GM12878 (cell line): Measurements from ENCODE around the gene CLEC19A. TPM values are rescaled to one million over a fixed set of nuclear protein-coding genes. Genes with fewer than 3 reads are reported as not detected.

Experiments used
- ATAC-seq: fragments of 200-7000 bp; cut with Tn5 transposase; 3 replicates; pipeline ENCODE4 v1.9.1; 2020; ENCODE audit warnings: mild to moderate bottlenecking, moderate library complexity
- BruUV-seq: library from RNA; stranded (reverse); fragments of 400-500 nt; replicated peaks from 2 replicates; lab custom pipeline; 2021; lab: Mats Ljungman, UMichigan
- CTCF ChIA-PET: fragments of 300-600 bp; sonication (Branson Sonifier 250); formaldehyde crosslinking; extraction: SDS; loops from one replicate; lab custom pipeline; 2021; ENCODE audit warnings: inconsistent platforms; lab: Yijun Ruan, JAX
- POLR2A ChIA-PET: fragments of 350-600 bp; formaldehyde crosslinking; extraction: SDS; loops from one replicate; lab custom pipeline; 2021; ENCODE audit warnings: inconsistent platforms; lab: Charles Lee
- RAD21 ChIA-PET: fragments of 300-600 bp; sonication (Branson Sonifier 250); formaldehyde crosslinking; loops from one replicate; lab custom pipeline; 2023; ENCODE audit warnings: antibody characterized with exemption; ENCODE audit not compliant: unreplicated experiment; lab: Charles Lee
- SMC1A ChIA-PET: fragments of 300-600 bp; sonication (Branson Sonifier 250); formaldehyde crosslinking; loops from one replicate; lab custom pipeline; 2023; ENCODE audit not compliant: unreplicated experiment, uncharacterized antibody; lab: Charles Lee
- DNase-seq: peaks from one replicate; pipeline ENCODE4 v3.0.0-alpha.2; 2011; ENCODE audit warnings: low read depth, low spot score
- FAIRE-seq: peaks from 3 replicates; lab custom pipeline; 2011; peaks lifted over from hg19 to GRCh38; lab: Jason Lieb, UNC
- H2AFZ ChIP-seq: 2 replicates; pipeline ENCODE4 v1.6.0; 2011; ENCODE audit warnings: low read depth, low read length, control low read depth; ENCODE audit not compliant: control insufficient read depth
- H3K27ac ChIP-seq: 2 replicates; pipeline ENCODE4 v1.5.1; 2011; ENCODE audit warnings: control low read depth; ENCODE audit not compliant: control insufficient read depth, insufficient read depth
- H3K27me3 ChIP-seq, 2 experiments: replicated peaks in 1 of 2; 2 replicates each; pipeline versions ENCODE4 v1.6.0 to v1.6.1; 2011; ENCODE audit warnings: low read length in 1 of 2; ENCODE audit not compliant: control insufficient read depth in 2 of 2, insufficient read depth in 2 of 2
- H3K36me3 ChIP-seq, 2 experiments: 2 replicates each; pipeline ENCODE4 v1.5.1; 2011; ENCODE audit warnings: low read length in 1 of 2; ENCODE audit not compliant: control insufficient read depth in 2 of 2, insufficient read depth in 2 of 2
- H3K4me1 ChIP-seq: 2 replicates; pipeline ENCODE4 v1.6.1; 2011; ENCODE audit warnings: mild to moderate bottlenecking, low read length, moderate library complexity, mixed read lengths; ENCODE audit not compliant: control insufficient read depth, insufficient read depth
- H3K4me2 ChIP-seq: 2 replicates; pipeline ENCODE4 v1.6.0; 2011; ENCODE audit warnings: control low read depth; ENCODE audit not compliant: control insufficient read depth, insufficient read depth
- H3K4me3 ChIP-seq: fragments of 200-600 bp; sonication (generic); 2 replicates; pipeline ENCODE4 v1.5.1; 2016
- H3K79me2 ChIP-seq: 2 replicates; pipeline ENCODE4 v1.6.0; 2011; ENCODE audit warnings: low read length; ENCODE audit not compliant: control insufficient read depth, insufficient read depth
- H3K9ac ChIP-seq: 2 replicates; pipeline ENCODE4 v1.8.0; 2011; ENCODE audit warnings: low read length, control low read depth, mixed read lengths; ENCODE audit not compliant: control insufficient read depth, insufficient read depth
- H3K9me3 ChIP-seq: replicated peaks from 3 replicates; pipeline ENCODE4 v1.5.1; 2011; ENCODE audit warnings: mild to moderate bottlenecking, low read length; ENCODE audit not compliant: control insufficient read depth, insufficient read depth
- H4K20me1 ChIP-seq: 2 replicates; pipeline ENCODE4 v1.6.0; 2011; ENCODE audit not compliant: control insufficient read depth, insufficient read depth
- FOXK2 ChIP-seq: fragments of 450-650 bp; IDR thresholded peaks from 2 replicates; pipeline ENCODE4 v1.6.1; 2017; ENCODE audit warnings: mild to moderate bottlenecking, moderate library complexity
- HCFC1 ChIP-seq: fragments of 150-350 bp; IDR thresholded peaks from 2 replicates; pipeline ENCODE4 v1.6.1; 2014; ENCODE audit warnings: low read length
- IKZF2 ChIP-seq, 2 experiments: fragments of 450-650 bp; IDR thresholded peaks; 2 replicates each; pipeline ENCODE4 v1.6.1; 2017; ENCODE audit warnings: mild to moderate bottlenecking in 2 of 2, moderate library complexity in 2 of 2
- JUND ChIP-seq: IDR thresholded peaks from 2 replicates; pipeline ENCODE4 v1.6.1; 2012; ENCODE audit warnings: low read depth, mild to moderate bottlenecking, low read length, improper control_type of control experiment, moderate library complexity
- KDM1A ChIP-seq: fragments of 200-600 bp; sonication (generic); IDR thresholded peaks from 2 replicates; pipeline ENCODE4 v1.6.1; 2016; ENCODE audit warnings: borderline replicate concordance
- MEF2A ChIP-seq: IDR thresholded peaks from 2 replicates; pipeline ENCODE4 v1.6.1; 2011; ENCODE audit warnings: low read depth, mild to moderate bottlenecking, low read length, moderate library complexity; ENCODE audit not compliant: insufficient read depth
- PAX5 ChIP-seq: IDR thresholded peaks from 2 replicates; pipeline ENCODE4 v1.6.1; 2011; ENCODE audit warnings: low read depth, low read length, borderline replicate concordance
- RAD21 ChIP-seq: IDR thresholded peaks from 2 replicates; pipeline ENCODE4 v1.6.1; 2011; ENCODE audit warnings: mild to moderate bottlenecking, low read depth, low read length, moderate library complexity; ENCODE audit not compliant: insufficient read depth
- RB1 ChIP-seq: fragments of 450-650 bp; formaldehyde crosslinking; IDR thresholded peaks from 2 replicates; pipeline ENCODE4 v1.6.1; 2017; ENCODE audit warnings: mild to moderate bottlenecking, borderline replicate concordance
- RCOR1 ChIP-seq: conservative IDR thresholded peaks from 2 replicates; pipeline ENCODE4 v1.6.1; 2012; ENCODE audit warnings: low read depth, low read length, improper control_type of control experiment
- SREBF1 ChIP-seq: IDR thresholded peaks from 2 replicates; pipeline ENCODE4 v1.6.1; 2012; ENCODE audit warnings: mild to moderate bottlenecking, low read length
- ZNF217 ChIP-seq: fragments of 450-650 bp; IDR thresholded peaks from 2 replicates; pipeline ENCODE4 v1.6.1; 2017; ENCODE audit warnings: antibody characterized with exemption, mild to moderate bottlenecking
- WGBS: methylation state at CpG from one replicate; pipeline ENCODE4 v1.1.6; 2016; ENCODE audit warnings: low lambda C conversion rate; ENCODE audit not compliant: insufficient replicate concordance, insufficient coverage; ENCODE audit errors: missing lambda C conversion rate; 5-methylcytosine and 5-hydroxymethylcytosine counted together
- in situ Hi-C: fragments of 300-500 bp; cut with MboI; formaldehyde crosslinking; loops from 9 replicates; pipeline ENCODE4 v1.14.3; 2018; ENCODE audit warnings: mixed read lengths
- intact Hi-C: fragments of 100-400 bp; cut with micrococcal nuclease; formaldehyde crosslinking; loops from one replicate; pipeline ENCODE4 v1.14.2; 2022; ENCODE audit not compliant: unreplicated experiment
- polyA plus RNA-seq, 11 experiments: library from polyadenylated mRNA; depleted of rRNA in 4 of 11; unstranded in 6 of 11; stranded (reverse) in 5 of 11; fragments of >200 nt; fragmentation: Nextera tagmentation in 4 of 11; fragmentation: Illumina TruSeq in 1 of 11; extraction: Ambion mirVana in 4 of 11; extraction: Trizol in 1 of 11; gene quantifications; 1 replicate in 1 of 11; 2 replicates in 10 of 11; pipeline versions ENCODE4 v1.2.1 to v1.2.3, GENCODE V29; 2011 to 2016; ENCODE audit warnings: inconsistent platforms in 2 of 11, missing spikeins in 2 of 11, low read depth in 1 of 11
- total RNA-seq, 4 experiments: library from RNA; depleted of rRNA in 3 of 4; stranded (reverse); fragments of >200 nt in 3 of 4; fragmentation: Illumina TruSeq in 1 of 4; extraction: Trizol in 1 of 4; gene quantifications; 2 replicates each; pipeline versions ENCODE4 v1.2.1 to v1.2.3, GENCODE V29; 2013 to 2021
- TF ChIP-seq, protein P1 (sequence below): fragments of 450-650 bp; formaldehyde crosslinking; IDR thresholded peaks from 2 replicates; pipeline ENCODE4 v1.4.0; 2020; ENCODE audit warnings: mild to moderate bottlenecking, moderate library complexity
- TF ChIP-seq, protein P2 (sequence below), 3 experiments: IDR thresholded peaks in 2 of 3; conservative IDR thresholded peaks in 1 of 3; 2 replicates each; pipeline ENCODE4 v1.5.1; 2011; ENCODE audit warnings: low read depth in 3 of 3, low read length in 3 of 3, mild to moderate bottlenecking in 3 of 3, control low read depth in 2 of 3, moderate library complexity in 2 of 3, inconsistent platforms in 1 of 3, mixed read lengths in 1 of 3; ENCODE audit not compliant: control insufficient read depth in 2 of 3, insufficient read depth in 1 of 3; ENCODE audit errors: extremely low read depth in 1 of 3
- TF ChIP-seq, protein P3 (sequence below): fragments of 450-650 bp; IDR thresholded peaks from 2 replicates; pipeline ENCODE4 v1.6.1; 2018; ENCODE audit warnings: mild to moderate bottlenecking, low read depth, moderate library complexity; ENCODE audit not compliant: partially characterized antibody
- TF ChIP-seq, protein P4 (sequence below): IDR thresholded peaks from 2 replicates; pipeline ENCODE4 v1.6.1; 2012; ENCODE audit warnings: low read depth, low read length, improper control_type of control experiment

CLEC19A gene
- total and polyA plus RNA-seq, 10 of the 15 experiments (the other 5 are each of a cell fraction or from before 2014, with no cell fraction given), result 0.03 TPM; not detected in 8

DNA sequence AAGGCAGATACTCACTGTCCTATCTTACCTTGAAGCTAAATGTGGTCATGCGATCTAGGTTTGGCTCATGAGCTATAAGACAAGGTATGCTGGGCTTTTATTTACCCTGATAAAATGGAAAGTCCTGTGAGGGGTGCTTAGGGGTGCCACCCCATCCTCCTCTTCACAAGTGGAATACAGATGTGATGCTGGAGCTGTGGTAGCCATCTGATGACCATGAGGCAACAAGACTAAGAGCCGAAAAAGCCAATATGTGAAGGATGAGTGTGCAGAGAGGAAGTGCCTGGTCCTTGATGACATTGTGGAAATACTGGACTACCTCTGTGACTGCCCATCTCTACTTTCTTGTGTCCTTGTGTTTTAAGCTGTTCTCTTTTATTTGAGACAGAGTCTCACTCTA, 74.0 kb downstream of the CLEC19A start:
- FAIRE-seq (no peak), ATAC-seq (no peak), DNase-seq (no peak)
- Histone ChIP-seq H3K4me2 (no peak overlapping the region), H3K27ac (no peak overlapping the region), H3K4me1 (no peaks in the 10 kb centered on the region), H3K79me2 (no peaks in the 10 kb centered on the region), H3K9ac (no peak overlapping the region), H2AFZ (no peak overlapping the region), H3K4me3 (no peak overlapping the region), H4K20me1 (no peaks in the 10 kb centered on the region), H3K9me3 (no peaks in the 10 kb centered on the region; the same call in 2 of the 3 replicates), H3K27me3 (no peaks in the 10 kb centered on the region), H3K36me3 (no peaks in the 10 kb centered on the region)
- in situ Hi-C loops, result no loop called here
- ChIA-PET CTCF (interaction anchor here (1.0 kb wide), 1 partner anchor 30 kb away, joined by 3 read pairs; no protein-coding TSS in a partner anchor), RAD21 (no interaction called here), POLR2A (no interaction called here), SMC1A (interaction anchor here (0.7 to 1.4 kb wide), 3 partner anchors 36 to 180 kb away, joined by 3 to 4 read pairs (median 3); no protein-coding TSS in a partner anchor)
- no TSS peak for BruUV-seq
- intact Hi-C loops, result no loop called here
- WGBS, result 86% methylated on average over 2 of the region's 2 CpGs
- TF ChIP-seq IKZF2 (IDR thresholded peaks at IDR 0.05) (no peak), RB1 (no peak), ZNF217 (no peak), HCFC1 (no peak), JUND (no peak), RCOR1 (no peak), RAD21 (no peak), FOXK2 (no peak), SREBF1 (no peak), MEF2A (no peak), KDM1A (no peak), PAX5 (no peak)
- TF ChIP-seq, protein P1, sequence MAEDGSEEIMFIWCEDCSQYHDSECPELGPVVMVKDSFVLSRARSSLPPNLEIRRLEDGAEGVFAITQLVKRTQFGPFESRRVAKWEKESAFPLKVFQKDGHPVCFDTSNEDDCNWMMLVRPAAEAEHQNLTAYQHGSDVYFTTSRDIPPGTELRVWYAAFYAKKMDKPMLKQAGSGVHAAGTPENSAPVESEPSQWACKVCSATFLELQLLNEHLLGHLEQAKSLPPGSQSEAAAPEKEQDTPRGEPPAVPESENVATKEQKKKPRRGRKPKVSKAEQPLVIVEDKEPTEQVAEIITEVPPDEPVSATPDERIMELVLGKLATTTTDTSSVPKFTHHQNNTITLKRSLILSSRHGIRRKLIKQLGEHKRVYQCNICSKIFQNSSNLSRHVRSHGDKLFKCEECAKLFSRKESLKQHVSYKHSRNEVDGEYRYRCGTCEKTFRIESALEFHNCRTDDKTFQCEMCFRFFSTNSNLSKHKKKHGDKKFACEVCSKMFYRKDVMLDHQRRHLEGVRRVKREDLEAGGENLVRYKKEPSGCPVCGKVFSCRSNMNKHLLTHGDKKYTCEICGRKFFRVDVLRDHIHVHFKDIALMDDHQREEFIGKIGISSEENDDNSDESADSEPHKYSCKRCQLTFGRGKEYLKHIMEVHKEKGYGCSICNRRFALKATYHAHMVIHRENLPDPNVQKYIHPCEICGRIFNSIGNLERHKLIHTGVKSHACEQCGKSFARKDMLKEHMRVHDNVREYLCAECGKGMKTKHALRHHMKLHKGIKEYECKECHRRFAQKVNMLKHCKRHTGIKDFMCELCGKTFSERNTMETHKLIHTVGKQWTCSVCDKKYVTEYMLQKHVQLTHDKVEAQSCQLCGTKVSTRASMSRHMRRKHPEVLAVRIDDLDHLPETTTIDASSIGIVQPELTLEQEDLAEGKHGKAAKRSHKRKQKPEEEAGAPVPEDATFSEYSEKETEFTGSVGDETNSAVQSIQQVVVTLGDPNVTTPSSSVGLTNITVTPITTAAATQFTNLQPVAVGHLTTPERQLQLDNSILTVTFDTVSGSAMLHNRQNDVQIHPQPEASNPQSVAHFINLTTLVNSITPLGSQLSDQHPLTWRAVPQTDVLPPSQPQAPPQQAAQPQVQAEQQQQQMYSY (CRISPR knock-in tag), result no peak
- TF ChIP-seq, protein P2, sequence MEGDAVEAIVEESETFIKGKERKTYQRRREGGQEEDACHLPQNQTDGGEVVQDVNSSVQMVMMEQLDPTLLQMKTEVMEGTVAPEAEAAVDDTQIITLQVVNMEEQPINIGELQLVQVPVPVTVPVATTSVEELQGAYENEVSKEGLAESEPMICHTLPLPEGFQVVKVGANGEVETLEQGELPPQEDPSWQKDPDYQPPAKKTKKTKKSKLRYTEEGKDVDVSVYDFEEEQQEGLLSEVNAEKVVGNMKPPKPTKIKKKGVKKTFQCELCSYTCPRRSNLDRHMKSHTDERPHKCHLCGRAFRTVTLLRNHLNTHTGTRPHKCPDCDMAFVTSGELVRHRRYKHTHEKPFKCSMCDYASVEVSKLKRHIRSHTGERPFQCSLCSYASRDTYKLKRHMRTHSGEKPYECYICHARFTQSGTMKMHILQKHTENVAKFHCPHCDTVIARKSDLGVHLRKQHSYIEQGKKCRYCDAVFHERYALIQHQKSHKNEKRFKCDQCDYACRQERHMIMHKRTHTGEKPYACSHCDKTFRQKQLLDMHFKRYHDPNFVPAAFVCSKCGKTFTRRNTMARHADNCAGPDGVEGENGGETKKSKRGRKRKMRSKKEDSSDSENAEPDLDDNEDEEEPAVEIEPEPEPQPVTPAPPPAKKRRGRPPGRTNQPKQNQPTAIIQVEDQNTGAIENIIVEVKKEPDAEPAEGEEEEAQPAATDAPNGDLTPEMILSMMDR (IDR thresholded peaks at IDR 0.05 in 2 of 3, conservative IDR thresholded peaks at IDR 0.05 in 1 of 3; ENCODE audit: control insufficient read depth in 2 of 3, extremely low read depth in 1 of 3, insufficient read depth in 1 of 3, low read depth in 3 of 3, low read length in 3 of 3), result no peak
- TF ChIP-seq, protein P3, sequence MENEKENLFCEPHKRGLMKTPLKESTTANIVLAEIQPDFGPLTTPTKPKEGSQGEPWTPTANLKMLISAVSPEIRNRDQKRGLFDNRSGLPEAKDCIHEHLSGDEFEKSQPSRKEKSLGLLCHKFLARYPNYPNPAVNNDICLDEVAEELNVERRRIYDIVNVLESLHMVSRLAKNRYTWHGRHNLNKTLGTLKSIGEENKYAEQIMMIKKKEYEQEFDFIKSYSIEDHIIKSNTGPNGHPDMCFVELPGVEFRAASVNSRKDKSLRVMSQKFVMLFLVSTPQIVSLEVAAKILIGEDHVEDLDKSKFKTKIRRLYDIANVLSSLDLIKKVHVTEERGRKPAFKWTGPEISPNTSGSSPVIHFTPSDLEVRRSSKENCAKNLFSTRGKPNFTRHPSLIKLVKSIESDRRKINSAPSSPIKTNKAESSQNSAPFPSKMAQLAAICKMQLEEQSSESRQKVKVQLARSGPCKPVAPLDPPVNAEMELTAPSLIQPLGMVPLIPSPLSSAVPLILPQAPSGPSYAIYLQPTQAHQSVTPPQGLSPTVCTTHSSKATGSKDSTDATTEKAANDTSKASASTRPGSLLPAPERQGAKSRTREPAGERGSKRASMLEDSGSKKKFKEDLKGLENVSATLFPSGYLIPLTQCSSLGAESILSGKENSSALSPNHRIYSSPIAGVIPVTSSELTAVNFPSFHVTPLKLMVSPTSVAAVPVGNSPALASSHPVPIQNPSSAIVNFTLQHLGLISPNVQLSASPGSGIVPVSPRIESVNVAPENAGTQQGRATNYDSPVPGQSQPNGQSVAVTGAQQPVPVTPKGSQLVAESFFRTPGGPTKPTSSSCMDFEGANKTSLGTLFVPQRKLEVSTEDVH, result no peak
- TF ChIP-seq, protein P4, sequence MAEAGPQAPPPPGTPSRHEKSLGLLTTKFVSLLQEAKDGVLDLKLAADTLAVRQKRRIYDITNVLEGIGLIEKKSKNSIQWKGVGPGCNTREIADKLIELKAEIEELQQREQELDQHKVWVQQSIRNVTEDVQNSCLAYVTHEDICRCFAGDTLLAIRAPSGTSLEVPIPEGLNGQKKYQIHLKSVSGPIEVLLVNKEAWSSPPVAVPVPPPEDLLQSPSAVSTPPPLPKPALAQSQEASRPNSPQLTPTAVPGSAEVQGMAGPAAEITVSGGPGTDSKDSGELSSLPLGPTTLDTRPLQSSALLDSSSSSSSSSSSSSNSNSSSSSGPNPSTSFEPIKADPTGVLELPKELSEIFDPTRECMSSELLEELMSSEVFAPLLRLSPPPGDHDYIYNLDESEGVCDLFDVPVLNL, result no peak
